Nucleus accumbens (tissue), 56 donors: ENCODE measurements around the gene IL20RB.
"Not testable (repeated sequence)": the region's sequence is repeated elsewhere in the genome, so short reads cannot be mapped to it uniquely, and the experiment has no call there.

ENCODE experiments used
- DNase-seq, 56 donors: peaks; one replicate each; lab custom pipeline; 2025; lab: John Stamatoyannopoulos, UW

IL20RB gene

DNA sequence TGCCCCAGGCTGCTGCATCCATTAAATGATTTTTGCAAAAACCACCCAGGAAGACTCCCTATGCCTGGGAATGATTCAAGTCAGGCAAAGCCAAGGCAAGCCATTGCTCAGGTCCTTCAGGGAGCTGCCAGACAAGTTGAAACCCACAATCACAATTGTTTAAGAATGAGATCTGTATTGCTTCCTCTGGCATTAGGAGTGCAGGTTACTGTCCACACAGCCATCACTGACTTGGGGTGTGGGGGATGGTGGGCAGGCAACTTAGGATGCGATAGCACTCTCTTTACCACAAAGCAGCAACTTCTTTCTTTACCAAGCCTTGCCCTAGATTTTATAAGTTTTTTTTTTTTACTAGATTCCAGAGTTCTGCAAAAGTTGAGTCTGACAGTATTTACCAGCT is 15.0 kb upstream of the IL20RB start:
- DNase-seq: no peak

- no peak for DNase-seq
Measured at GRCh38 chr3:136943436-136943835, 14.3 kb upstream of the IL20RB start.

- no peak for DNase-seq
Measured at GRCh38 chr3:136946978-136947377, 10.8 kb upstream of the IL20RB start.

- DNase-seq: no peak
Measured at GRCh38 chr3:136947477-136947876, 10.3 kb upstream of the IL20RB start.

GRCh38 chr3:136949146-136949545 is 8.6 kb upstream of the IL20RB start:
- DNase-seq: no peak

DNA sequence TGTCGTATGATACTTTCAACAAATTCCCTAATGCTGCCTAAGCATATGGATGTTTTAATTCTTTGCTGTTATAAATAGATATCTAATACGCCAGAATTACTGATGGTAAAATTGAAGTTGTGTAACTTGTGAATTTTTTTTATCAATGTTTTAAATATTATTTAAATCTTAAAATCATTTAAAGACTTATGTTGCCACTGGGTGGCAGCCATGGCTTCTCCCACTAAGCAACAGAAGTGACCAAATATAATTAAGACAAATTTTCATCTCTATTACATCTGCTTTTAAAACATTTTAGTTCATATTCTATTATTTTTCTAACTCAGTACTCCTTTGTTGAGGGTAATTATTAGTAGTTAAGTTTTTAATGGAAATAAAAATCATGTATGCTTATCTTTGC is 8.1 kb upstream of the IL20RB start:
- DNase-seq: no peak

DNA sequence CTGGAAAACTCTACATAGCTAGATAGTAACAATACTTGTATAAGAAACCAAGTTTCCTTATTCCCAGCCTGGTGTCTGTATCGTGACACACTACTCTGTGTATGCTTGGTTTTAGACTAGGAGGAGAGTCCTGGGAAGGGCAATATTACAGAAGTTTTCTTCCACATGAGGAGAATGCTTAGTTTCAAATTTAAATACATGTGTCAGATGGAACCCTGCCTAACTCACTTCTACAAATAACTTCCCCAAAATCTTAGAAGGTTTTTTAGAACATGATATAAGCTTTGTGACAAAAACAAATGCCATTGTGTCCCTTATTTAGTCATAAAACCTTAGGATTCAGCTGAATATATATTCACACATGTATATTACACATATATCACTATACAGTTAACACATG is 7.2 kb upstream of the IL20RB start:
- no peak for DNase-seq

GRCh38 chr3:136952292-136952691 is 5.5 kb upstream of the IL20RB start:
- no peak for DNase-seq

GRCh38 chr3:136954251-136954650 is 3.5 kb upstream of the IL20RB start:
- no peak for DNase-seq

- no peak for DNase-seq
Measured at GRCh38 chr3:136954980-136955780, 2.6 kb upstream of the IL20RB start.

DNA sequence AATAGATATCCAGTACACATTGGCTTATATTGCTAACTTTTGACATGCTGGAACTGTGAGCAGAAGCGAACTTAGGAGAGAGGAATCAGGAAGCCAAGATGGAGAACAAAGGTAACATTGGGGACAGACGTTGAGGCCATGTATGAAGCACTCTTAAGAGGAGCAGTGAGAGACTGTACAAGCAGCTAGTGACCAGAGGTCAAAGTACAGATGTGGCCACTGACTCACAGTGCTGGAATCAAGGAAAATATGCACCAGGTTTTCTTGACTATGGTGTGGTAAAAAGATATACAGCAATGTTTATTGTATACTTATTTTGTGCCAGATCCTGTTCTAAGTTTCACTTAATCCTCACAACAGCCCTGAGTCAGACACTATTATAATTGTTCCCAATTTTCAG is 2.0 kb upstream of the IL20RB start:
- DNase-seq: no peak

- DNase-seq: no peak
Measured at GRCh38 chr3:136956971-136957370, 812 bp upstream of the IL20RB start.

DNA sequence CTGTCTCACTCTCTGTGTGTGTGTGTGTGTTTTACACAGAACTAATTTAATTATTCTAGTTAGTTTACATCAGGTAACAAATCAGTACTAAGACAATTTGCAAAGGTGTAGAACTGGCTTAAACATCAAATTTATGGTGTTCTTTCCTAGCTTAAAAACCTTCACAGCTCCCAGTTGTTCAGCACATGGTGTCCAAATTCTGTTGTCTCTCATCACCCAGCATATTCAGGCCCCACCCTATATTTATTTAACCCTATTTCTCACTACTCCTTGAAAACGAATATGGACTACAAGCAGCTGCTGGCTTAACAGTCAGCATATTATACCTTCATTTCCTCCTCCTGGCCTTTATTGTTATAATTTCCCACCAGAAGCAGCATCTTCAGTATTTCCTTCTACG is 1.2 kb downstream of the IL20RB start:
- DNase-seq: no peak

- DNase-seq: no peak
Measured at GRCh38 chr3:136959599-136959998, 1.8 kb downstream of the IL20RB start.

- DNase-seq: no peak
Measured at GRCh38 chr3:136960838-136961836, 3.4 kb downstream of the IL20RB start.

DNA sequence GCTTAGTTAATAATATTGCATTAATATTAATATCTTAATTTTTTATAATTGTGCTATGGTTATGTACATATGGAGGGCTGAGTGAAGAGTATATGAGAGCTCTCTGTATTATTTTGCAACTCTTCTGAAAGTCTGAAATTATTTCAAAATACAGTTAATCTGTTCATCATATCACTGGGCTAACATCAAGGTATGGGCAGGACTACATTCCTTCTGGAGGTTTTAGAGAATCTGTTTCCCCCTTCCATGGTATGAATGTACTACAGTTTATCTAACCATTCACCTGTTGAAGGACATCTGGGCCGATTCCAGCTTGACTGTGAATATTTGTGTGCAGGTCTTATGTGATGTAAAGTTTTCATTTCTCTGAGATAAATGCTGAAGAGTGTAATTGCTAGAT is 5.1 kb downstream of the IL20RB start:
- no peak for DNase-seq

DNA sequence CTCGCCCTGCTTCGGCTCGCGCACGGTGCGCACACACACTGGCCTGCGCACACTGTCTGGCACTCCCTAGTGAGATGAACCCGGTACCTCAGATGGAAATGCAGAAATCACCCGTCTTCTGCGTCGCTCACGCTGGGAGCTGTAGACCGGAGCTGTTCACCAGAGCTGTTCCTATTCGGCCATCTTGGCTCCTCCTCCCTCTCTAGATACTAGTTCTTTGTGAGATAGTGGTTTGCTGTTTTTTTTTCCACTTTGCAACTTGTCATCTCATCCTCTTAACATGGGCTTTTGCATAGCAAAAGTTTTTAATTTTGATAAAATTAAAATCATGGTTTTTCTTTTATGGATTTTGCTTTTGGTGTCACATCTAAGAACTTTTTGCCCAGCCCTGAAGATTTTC is 11.8 kb downstream of the IL20RB start:
- not testable (repeated sequence) for DNase-seq

DNA sequence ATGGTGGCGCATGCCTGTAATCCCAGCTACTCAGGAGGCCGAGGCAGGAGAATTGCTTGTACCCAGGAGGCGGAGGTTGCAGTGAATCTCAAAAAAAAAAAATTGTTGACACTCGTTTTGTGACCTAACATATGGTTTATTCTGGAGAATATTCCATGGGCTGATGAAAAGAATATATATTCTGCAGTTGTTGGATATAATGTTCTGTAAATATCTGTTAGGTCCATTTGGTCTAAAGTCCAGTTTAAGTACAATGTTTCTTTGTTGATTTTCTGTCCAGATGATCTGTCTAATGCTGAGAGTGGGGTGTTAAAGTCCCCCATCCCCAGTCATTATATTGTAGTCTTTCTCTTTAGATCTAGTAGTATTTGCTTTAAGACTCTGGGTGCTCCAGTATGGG is 15.6 kb downstream of the IL20RB start:
- DNase-seq: no peak

DNA sequence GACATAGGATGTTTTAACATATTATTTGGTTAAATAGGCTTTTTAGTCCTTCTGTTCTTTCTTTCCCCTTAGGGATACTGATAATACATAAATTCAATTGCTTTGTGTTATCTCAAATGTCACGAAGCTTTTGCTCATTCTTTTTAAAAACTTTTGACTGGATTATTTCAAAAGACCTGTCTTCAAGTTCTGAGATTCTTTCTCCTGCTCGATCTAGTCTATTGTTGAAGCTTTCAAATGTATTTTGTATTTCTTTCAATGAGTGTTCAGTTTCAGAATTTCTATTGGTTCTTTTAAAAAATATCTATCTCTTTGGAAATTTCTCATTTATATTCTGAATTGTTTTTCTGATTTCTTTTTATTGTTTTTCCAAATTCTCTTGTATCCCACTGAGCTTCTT is 16.9 kb downstream of the IL20RB start:
- DNase-seq: no peak

DNA sequence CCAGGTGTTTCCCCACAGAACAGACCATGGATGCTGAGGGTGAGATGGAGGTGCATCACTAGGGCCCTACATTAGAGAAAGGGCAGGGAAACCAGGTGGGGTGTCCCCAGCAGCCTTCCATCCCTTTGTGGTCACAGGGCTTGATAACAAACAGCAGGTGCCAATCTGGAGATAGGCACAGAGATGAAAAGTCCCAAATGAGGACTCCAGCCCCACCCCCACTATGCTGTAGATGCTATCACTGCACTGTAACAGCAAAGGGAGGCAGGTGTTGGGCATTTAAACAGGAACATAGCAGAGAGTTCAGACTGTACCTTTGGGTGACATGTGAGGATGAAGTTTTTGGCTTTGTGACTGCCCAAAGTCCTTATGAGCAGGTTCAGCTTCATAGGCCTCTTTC is 21.4 kb downstream of the IL20RB start:
- no peak for DNase-seq

DNA sequence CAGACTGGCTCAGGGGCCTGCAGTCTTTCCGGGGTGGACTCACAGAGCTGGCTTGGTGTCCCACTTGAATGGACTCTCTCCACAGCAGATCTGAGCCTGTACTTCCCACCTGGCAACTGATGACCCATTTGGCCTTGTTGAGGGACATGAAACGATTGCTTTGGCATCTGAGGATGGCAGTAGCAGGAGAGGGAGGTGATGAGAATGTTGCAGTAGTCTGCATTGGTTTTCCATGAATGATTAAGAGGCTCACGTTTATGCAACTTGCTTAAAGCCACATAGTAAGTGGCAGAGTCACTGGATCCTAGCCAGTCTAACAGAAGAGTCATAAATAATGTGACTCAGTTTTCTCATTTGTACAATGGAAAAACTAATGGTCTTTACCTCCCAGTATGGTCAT is 21.9 kb downstream of the IL20RB start:
- DNase-seq: no peak

DNA sequence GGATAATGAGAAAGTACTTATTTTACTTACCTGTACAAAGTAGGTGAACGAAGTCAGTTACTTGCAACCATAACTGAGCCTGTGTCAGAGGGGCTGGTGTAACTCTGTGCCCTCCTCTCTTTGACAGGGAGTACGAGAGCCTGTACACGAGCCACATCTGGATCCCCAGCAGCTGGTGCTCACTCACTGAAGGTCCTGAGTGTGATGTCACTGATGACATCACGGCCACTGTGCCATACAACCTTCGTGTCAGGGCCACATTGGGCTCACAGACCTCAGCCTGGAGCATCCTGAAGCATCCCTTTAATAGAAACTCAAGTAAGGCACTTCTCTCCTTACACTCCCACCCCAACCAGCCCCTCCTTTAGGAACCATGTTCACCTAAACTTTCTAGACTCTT is 24.2 kb downstream of the IL20RB start:
- no peak for DNase-seq
